Measurements from ENCODE around the gene ZNF680.

ZNF680 gene

DNA sequence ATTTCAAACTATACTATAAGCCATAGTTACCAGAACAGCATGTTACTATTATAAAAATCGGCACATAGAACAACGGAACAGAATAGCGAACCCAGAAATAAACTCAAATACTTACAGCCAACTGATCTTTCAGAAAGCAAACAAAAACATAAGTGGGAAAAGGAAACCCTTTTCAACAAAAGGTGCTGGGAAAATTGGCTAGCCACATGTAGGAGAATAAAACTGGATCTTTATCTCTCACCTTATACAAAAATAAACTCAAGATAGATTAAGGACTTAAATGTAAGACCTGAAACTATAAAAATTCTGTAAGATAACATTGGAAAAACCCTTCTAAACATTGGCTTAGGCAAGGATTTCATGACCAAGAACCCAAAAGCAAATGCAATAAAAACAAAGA, 29.1 kb downstream of the ZNF680 start:
- TF ChIP-seq, protein P1, sequence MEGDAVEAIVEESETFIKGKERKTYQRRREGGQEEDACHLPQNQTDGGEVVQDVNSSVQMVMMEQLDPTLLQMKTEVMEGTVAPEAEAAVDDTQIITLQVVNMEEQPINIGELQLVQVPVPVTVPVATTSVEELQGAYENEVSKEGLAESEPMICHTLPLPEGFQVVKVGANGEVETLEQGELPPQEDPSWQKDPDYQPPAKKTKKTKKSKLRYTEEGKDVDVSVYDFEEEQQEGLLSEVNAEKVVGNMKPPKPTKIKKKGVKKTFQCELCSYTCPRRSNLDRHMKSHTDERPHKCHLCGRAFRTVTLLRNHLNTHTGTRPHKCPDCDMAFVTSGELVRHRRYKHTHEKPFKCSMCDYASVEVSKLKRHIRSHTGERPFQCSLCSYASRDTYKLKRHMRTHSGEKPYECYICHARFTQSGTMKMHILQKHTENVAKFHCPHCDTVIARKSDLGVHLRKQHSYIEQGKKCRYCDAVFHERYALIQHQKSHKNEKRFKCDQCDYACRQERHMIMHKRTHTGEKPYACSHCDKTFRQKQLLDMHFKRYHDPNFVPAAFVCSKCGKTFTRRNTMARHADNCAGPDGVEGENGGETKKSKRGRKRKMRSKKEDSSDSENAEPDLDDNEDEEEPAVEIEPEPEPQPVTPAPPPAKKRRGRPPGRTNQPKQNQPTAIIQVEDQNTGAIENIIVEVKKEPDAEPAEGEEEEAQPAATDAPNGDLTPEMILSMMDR (IDR thresholded peaks at IDR 0.05; ENCODE audit: low read depth, low read length), result no peak
- no peak overlapping the region for H3K4me3 ChIP-seq (replicated peaks in 1 of 2; ENCODE audit: low read depth in 2 of 2, low read length in 2 of 2)
- no peak for DNase-seq (ENCODE audit: low read depth in 2 of 2)

DNA sequence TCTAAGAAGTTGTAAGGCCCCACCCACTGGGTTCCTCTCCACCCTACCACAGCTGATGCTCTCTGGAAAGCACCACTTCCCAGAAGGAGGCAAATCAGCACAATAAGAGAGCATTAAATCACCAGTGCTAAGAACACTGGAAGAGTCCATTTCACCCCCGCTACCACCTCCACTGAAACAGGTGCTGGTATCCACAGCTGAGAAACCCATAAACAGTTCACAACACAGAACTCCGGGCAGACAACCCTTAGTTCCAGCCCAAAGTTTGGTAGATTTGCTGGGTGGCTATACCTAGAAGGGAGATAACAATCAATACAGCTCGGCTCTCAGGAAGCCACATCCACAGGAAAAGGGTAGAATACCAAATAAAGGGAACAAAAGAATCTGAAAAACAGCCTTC, 34.1 kb downstream of the ZNF680 start:
- no peak for DNase-seq (ENCODE audit: low read depth in 2 of 2)
- H3K4me3 ChIP-seq (replicated peaks in 1 of 2; ENCODE audit: low read depth in 2 of 2, low read length in 2 of 2), result no peak overlapping the region
- TF ChIP-seq, protein P1 (IDR thresholded peaks at IDR 0.05; ENCODE audit: low read depth, low read length), result no peak

DNA sequence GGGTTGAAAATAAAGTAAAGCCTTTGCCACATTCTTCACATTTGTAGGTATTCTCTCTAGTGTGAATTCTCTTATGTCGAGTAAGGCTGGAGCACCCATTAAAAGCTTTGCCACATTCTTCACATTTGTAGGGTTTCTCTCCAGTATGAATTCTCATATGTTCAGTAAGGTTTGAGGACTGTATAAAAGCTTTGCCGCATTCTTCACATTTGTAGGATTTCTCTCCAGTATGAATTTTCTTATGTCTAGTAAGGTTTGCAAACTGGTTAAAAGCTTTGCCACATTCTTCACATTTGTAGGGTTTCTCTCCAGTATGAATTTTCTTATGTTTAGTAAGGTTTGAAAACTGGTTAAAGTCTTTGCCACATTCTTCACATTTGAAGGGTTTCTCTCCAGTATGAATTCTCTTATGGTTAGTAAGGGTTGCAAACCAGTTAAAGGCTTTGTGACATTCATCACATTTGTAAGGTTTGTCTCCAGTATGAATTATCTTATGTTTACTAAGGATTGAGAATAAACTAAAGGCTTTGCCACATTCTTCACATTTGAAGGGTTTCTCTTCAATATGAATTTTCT, 41.4 kb downstream of the ZNF680 start:
- TF ChIP-seq, protein P1 (IDR thresholded peaks at IDR 0.05; ENCODE audit: low read depth, low read length), result no peak
- H3K4me3 ChIP-seq (replicated peaks in 1 of 2; ENCODE audit: low read depth in 2 of 2, low read length in 2 of 2), result no peak overlapping the region
- DNase-seq (ENCODE audit: low read depth in 2 of 2), result no peak

DNA sequence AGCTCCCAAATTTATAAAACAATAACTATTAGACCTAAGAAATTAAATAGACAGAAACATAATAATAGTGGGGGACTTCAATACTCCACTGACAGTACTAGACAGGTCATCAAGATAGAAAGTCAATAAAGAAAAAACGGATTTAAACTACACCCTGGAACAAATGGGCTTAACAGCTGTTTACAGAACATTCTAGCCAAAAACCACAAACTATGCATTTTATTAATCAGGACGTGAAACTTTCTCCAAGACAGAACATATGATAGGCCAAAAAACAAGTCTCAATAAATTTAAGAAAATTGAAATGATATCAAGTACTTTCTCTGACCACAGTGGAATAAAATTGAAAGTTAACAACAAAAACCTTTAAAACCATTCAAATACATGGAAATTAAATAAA, 46.4 kb downstream of the ZNF680 start:
- TF ChIP-seq, protein P1 (IDR thresholded peaks at IDR 0.05; ENCODE audit: low read depth, low read length), result no peak
- no peak for DNase-seq (ENCODE audit: low read depth in 2 of 2)

DNA sequence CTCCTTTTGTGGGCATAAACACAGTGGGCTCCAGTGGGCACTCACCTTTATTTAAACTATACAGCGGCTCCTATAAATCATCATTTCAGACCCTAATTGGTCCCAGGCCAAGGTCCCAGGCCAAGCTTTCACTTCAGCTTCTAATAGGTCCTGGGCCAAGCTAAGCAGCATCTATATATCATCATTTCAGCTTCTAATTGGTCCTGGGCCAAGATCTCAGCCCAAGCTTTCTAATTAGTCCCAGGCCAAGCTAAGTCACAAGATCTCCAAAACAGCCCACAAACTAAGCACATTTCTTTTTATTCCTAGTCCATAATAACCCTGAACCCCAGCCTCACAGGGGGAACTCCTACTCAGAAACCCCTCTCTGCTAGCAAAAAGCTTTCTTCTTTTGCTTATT, 47.1 kb downstream of the ZNF680 start:
- H3K4me3 ChIP-seq (replicated peaks in 1 of 2; ENCODE audit: low read depth in 2 of 2, low read length in 2 of 2), result no peak overlapping the region
- TF ChIP-seq, protein P1 (IDR thresholded peaks at IDR 0.05; ENCODE audit: low read depth, low read length), result no peak
- peak in 1 of 2 donors; percentile 18 for DNase-seq (ENCODE audit: low read depth in 2 of 2)

More for the DNA sequence above, 46.4 kb downstream of the ZNF680 start:
- no peak overlapping the region for H3K4me3 ChIP-seq (replicated peaks in 1 of 2; ENCODE audit: low read depth in 2 of 2, low read length in 2 of 2)

DNA sequence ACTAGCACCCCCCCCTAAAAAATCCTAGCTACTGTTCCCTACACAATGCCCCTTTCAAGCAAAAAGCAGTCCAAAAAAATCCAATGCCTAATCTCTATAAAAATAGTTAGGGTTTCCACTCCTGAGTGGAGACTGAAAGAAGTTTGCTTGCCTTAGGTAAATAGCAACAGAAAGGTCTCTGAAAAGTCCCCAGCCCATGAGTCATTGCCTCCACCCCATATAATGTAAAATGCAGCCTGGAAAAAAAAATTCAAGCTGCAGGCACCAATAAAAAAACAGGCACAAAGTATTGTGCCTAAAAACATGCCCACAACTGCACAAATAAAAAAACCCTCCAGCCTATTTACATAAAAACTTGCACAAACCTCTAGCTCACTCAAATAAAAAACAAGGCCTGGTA, 47.5 kb downstream of the ZNF680 start:
- TF ChIP-seq, protein P1 (IDR thresholded peaks at IDR 0.05; ENCODE audit: low read depth, low read length), result no peak
- DNase-seq (ENCODE audit: low read depth in 2 of 2), result peak; percentile 20 to 61
- H3K4me3 ChIP-seq (replicated peaks in 1 of 2; ENCODE audit: low read depth in 2 of 2, low read length in 2 of 2), result no peak overlapping the region

DNA sequence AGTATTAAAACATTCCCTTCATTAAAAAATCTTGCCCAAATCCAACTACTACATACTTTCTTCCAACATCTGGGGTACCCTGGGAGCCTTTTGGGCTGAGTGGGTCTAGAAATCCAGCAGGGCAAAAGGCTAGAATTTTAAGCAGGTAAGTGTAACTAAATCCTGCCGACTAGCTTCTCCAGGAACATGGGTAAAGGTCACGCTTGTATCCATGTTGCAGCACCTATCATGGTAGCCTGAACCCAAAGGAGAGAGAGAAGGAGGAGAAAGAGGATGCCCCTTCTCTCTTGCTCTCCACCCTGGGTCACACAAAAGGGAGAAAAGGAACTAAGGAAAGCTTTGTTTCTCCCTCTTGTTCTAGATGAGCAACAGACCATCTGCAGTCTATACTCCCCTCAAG, 53.3 kb downstream of the ZNF680 start:
- no peak overlapping the region for H3K4me3 ChIP-seq (replicated peaks in 1 of 2; ENCODE audit: low read depth in 2 of 2, low read length in 2 of 2)

More for the DNA sequence above, 53.3 kb downstream of the ZNF680 start:
- TF ChIP-seq, protein P1 (IDR thresholded peaks at IDR 0.05; ENCODE audit: low read depth, low read length), result no peak
- DNase-seq (ENCODE audit: low read depth in 2 of 2), result no peak
